Measurements from ENCODE around the gene THRAP3. TPM values are rescaled to one million over a fixed set of nuclear protein-coding genes. Genes with fewer than 3 reads are reported as not detected.

THRAP3 gene
- total and polyA plus RNA-seq, 9 of the 15 experiments (the other 6 are each of a cell fraction or from before 2014, with no cell fraction given): 66.2 to 135 (median 113) TPM

DNA sequence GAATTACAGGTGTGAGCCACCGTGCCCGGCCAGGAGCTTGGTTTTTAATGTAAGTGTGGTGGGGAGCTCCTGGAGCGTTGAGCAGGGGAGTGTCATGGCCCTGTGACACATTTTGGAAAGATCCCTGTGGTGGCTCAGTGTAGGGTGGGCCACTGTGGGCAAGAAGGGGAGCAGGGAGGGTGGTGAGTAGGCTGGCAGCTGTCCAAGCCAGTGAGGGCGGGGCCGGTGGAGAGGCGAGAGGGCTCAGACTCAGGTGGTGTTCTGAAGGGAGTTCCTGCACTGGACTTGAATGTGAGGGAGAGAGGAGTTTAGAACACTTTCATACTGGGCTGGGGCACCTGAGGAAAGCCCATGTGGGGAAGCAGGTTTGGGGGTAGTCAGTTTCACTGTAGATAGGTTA lies 102.3 kb downstream of the THRAP3 start:
- CTCF ChIA-PET (ENCODE audit: low intra/inter-chr PET ratio): no interaction called here
- Histone ChIP-seq H3K36me3 (ENCODE audit: control insufficient read depth, insufficient read depth, low read length) (peaks cover 4% of the 10 kb centered on the region; the same call in 1 of the 3 replicates), H3K79me2 (ENCODE audit: control insufficient read depth, insufficient read depth, low read length) (peaks cover 14% of the 10 kb centered on the region; the same call in 2 of the 3 replicates), H3K9ac (ENCODE audit: insufficient read depth in 1 of 2, low read depth in 2 of 2, low read length in 2 of 2) (peak overlapping the region in 1 of 2 experiments; percentile 23; a peak in 1 of 4 replicates), H3K27ac (ENCODE audit: extremely low read depth, low read depth, low read length) (no peak overlapping the region), H2AFZ (ENCODE audit: low read depth, low read length) (no peak overlapping the region), H3K4me3 (no peak overlapping the region), H4K20me1 (replicated peaks; ENCODE audit: control insufficient read depth, insufficient read depth, low read length) (no peaks in the 10 kb centered on the region), H3K9me1 (ENCODE audit: control insufficient read depth, insufficient read depth, low read length) (no peaks in the 10 kb centered on the region), H3K4me2 (ENCODE audit: insufficient read depth, low read length) (no peak overlapping the region), H3K4me1 (replicated peaks in 1 of 2; ENCODE audit: control insufficient read depth in 2 of 2, insufficient read depth in 2 of 2, low read length in 2 of 2) (peaks cover 31 to 53% of the 10 kb centered on the region in 2 experiments), H3K27me3 (ENCODE audit: control insufficient read depth in 2 of 2, insufficient read depth in 2 of 2, low read length in 2 of 2) (no peaks in the 10 kb centered on the region), H3K9me3 (replicated peaks; ENCODE audit: control insufficient read depth, insufficient read depth, low read depth, low read length) (no peaks in the 10 kb centered on the region)
- in situ Hi-C loops (cut with MboI): no loop called here
- intact Hi-C loops (cut with micrococcal nuclease): loop anchor here (10.0 kb wide), 1 partner anchor 442 kb away; the partner anchor contains the start of gene AGO1
- ATAC-seq (no peak), FAIRE-seq (no peak), DNase-seq (ENCODE audit: extremely low read depth in 1 of 4, low spot score in 3 of 4) (peak in 3 of 4 experiments; percentile 43 to 54 (median 54))
- POLR2A ChIA-PET: interaction anchor here (0.6 to 1.3 kb wide), 4 partner anchors 18 to 102 kb away, joined by 3 to 4 read pairs (median 4); no protein-coding TSS in a partner anchor
- TF ChIP-seq, protein P1, sequence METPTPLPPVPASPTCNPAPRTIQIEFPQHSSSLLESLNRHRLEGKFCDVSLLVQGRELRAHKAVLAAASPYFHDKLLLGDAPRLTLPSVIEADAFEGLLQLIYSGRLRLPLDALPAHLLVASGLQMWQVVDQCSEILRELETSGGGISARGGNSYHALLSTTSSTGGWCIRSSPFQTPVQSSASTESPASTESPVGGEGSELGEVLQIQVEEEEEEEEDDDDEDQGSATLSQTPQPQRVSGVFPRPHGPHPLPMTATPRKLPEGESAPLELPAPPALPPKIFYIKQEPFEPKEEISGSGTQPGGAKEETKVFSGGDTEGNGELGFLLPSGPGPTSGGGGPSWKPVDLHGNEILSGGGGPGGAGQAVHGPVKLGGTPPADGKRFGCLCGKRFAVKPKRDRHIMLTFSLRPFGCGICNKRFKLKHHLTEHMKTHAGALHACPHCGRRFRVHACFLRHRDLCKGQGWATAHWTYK (CRISPR knock-in tag; IDR thresholded peaks at IDR 0.05): no peak
- peak; percentile 94 for TF ChIP-seq NFIC (IDR thresholded peaks at IDR 0.05)
- TF ChIP-seq, protein P2, sequence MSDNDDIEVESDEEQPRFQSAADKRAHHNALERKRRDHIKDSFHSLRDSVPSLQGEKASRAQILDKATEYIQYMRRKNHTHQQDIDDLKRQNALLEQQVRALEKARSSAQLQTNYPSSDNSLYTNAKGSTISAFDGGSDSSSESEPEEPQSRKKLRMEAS (CRISPR knock-in tag; IDR thresholded peaks at IDR 0.05): no peak
- WGBS (ENCODE audit: insufficient coverage, low coverage, missing lambda C conversion rate): 49% methylated on average over 6 of the region's 6 CpGs
- no TSS peak for BruUV-seq (replicated peaks)

Measured in K562 (cell line).